H1 (cell line): ENCODE data around the gene HNRNPK. TPM values are rescaled to one million over a fixed set of nuclear protein-coding genes. Genes with fewer than 3 reads are reported as not detected.

Source experiments
- CTCF ChIA-PET: fragments of 300-600 bp; sonication (Branson Sonifier 250); formaldehyde crosslinking; loops from one replicate; lab custom pipeline; 2021; ENCODE audit not compliant: partially characterized antibody; lab: Charles Lee
- POLR2A ChIA-PET: fragments of 300-600 bp; sonication (Branson Sonifier 250); formaldehyde crosslinking; loops from one replicate; lab custom pipeline; 2021; ENCODE audit warnings: inconsistent platforms; ENCODE audit not compliant: partially characterized antibody; lab: Charles Lee
- DNase-seq, 2 experiments: peaks; one replicate each; pipeline versions ENCODE4 v3.0.0 to v3.0.0-alpha.2; 2010 to 2022; ENCODE audit warnings: low spot score in 2 of 2, low read depth in 1 of 2, mixed read lengths in 1 of 2
- FAIRE-seq: peaks from 2 replicates; lab custom pipeline; 2011; peaks lifted over from hg19 to GRCh38; lab: Jason Lieb, UNC
- H2AFZ ChIP-seq: 2 replicates; pipeline ENCODE4 v1.8.1; 2012; ENCODE audit warnings: low read length, inconsistent platforms
- H2AK5ac ChIP-seq: 2 replicates; pipeline ENCODE4 v1.6.1; 2013; ENCODE audit warnings: low read depth, low read length
- H2BK120ac ChIP-seq: replicated peaks from 2 replicates; pipeline ENCODE3; 2013; ENCODE audit warnings: low read depth, low read length, inconsistent platforms
- H2BK12ac ChIP-seq: 2 replicates; pipeline ENCODE4 v1.6.1; 2013; ENCODE audit warnings: low read depth, low read length
- H2BK15ac ChIP-seq: 2 replicates; pipeline ENCODE4 v1.6.1; 2013; ENCODE audit warnings: low read length
- H2BK20ac ChIP-seq: 2 replicates; pipeline ENCODE4 v1.6.1; 2013; ENCODE audit warnings: low read length
- H2BK5ac ChIP-seq: 2 replicates; pipeline ENCODE4 v1.6.1; 2013; ENCODE audit warnings: low read depth, low read length
- H3K14ac ChIP-seq: 2 replicates; pipeline ENCODE4 v1.6.1; 2013; ENCODE audit warnings: inconsistent platforms; ENCODE audit not compliant: insufficient read length
- H3K18ac ChIP-seq: 2 replicates; pipeline ENCODE4 v1.6.1; 2013; ENCODE audit warnings: low read length; ENCODE audit errors: extremely low read depth
- H3K23ac ChIP-seq: 2 replicates; pipeline ENCODE4 v1.6.1; 2013; ENCODE audit warnings: inconsistent platforms; ENCODE audit not compliant: insufficient read length
- H3K23me2 ChIP-seq: 2 replicates; pipeline ENCODE4 v1.6.1; 2013; ENCODE audit warnings: low read depth, low read length
- H3K27ac ChIP-seq: 2 replicates; pipeline ENCODE4 v1.6.1; 2011; ENCODE audit warnings: low read depth, low read length, inconsistent platforms
- H3K27me3 ChIP-seq, 4 experiments: replicated peaks in 1 of 4; 1 replicate in 1 of 4; 2 replicates in 3 of 4; pipeline versions ENCODE4 v1.6.1 to v1.8.1; 2011 to 2013; ENCODE audit warnings: low read length in 3 of 4, mild to moderate bottlenecking in 3 of 4, inconsistent platforms in 2 of 4, mixed read lengths in 2 of 4, moderate library complexity in 1 of 4; ENCODE audit not compliant: control insufficient read depth in 3 of 4, insufficient read depth in 3 of 4; ENCODE audit errors: extremely low read depth in 1 of 4
- H3K36me3 ChIP-seq, 4 experiments: 2 replicates each; pipeline versions ENCODE4 v1.6.1 to v1.8.1; 2011 to 2013; ENCODE audit warnings: mild to moderate bottlenecking in 4 of 4, low read length in 3 of 4, moderate library complexity in 2 of 4, control low read depth in 1 of 4, inconsistent platforms in 1 of 4; ENCODE audit not compliant: insufficient read depth in 4 of 4, control insufficient read depth in 2 of 4
- H3K4ac ChIP-seq: replicated peaks from 2 replicates; pipeline ENCODE3; 2013; ENCODE audit warnings: low read length, low read depth, mixed read lengths, inconsistent platforms; ENCODE audit not compliant: insufficient read length
- H3K4me1 ChIP-seq, 4 experiments: replicated peaks in 1 of 4; 1 replicate in 1 of 4; 2 replicates in 3 of 4; pipeline versions ENCODE4 v1.6.1 to v1.8.1; 2011 to 2013; ENCODE audit warnings: low read length in 3 of 4, inconsistent platforms in 2 of 4, mixed read lengths in 1 of 4; ENCODE audit not compliant: insufficient read depth in 4 of 4, control insufficient read depth in 3 of 4
- H3K4me2 ChIP-seq, 2 experiments: 2 replicates each; pipeline versions ENCODE4 v1.6.1 to v1.8.1; 2011 to 2013; ENCODE audit warnings: low read depth in 2 of 2, low read length in 2 of 2, control low read depth in 1 of 2, inconsistent platforms in 1 of 2, mild to moderate bottlenecking in 1 of 2; ENCODE audit not compliant: insufficient read depth in 1 of 2
- H3K4me3 ChIP-seq, 4 experiments: fragments of 200-600, 300-600 bp in 1 of 4; sonication (generic), shearing (Covaris generic), sonication (Bioruptor Twin) in 1 of 4; 2 replicates each; pipeline versions ENCODE4 v1.5.1 to v1.8.1; 2011 to 2016; ENCODE audit warnings: low read length in 4 of 4, low read depth in 3 of 4, control low read depth in 2 of 4, inconsistent platforms in 2 of 4, mild to moderate bottlenecking in 2 of 4, mixed read lengths in 1 of 4, moderate library complexity in 1 of 4; ENCODE audit not compliant: insufficient read depth in 2 of 4; ENCODE audit errors: extremely low read depth in 1 of 4
- H3K56ac ChIP-seq: replicated peaks from 2 replicates; pipeline ENCODE3; 2013; ENCODE audit warnings: low read depth, mild to moderate bottlenecking, mixed read lengths, low read length, inconsistent platforms; ENCODE audit not compliant: insufficient read length
- H3K79me1 ChIP-seq: 2 replicates; pipeline ENCODE4 v1.6.1; 2013; ENCODE audit warnings: low read depth, low read length, control low read depth
- H3K79me2 ChIP-seq, 2 experiments: 2 replicates each; pipeline versions ENCODE4 v1.6.1 to v1.8.1; 2012 to 2013; ENCODE audit warnings: low read length in 2 of 2, mild to moderate bottlenecking in 2 of 2, inconsistent platforms in 1 of 2; ENCODE audit not compliant: insufficient read depth in 2 of 2, control insufficient read depth in 1 of 2
- H3K9ac ChIP-seq, 4 experiments: replicated peaks in 1 of 4; 1 replicate in 1 of 4; 2 replicates in 3 of 4; pipeline versions ENCODE4 v1.6.1 to v1.8.1; 2011 to 2013; ENCODE audit warnings: low read depth in 3 of 4, low read length in 3 of 4, control low read depth in 2 of 4, mild to moderate bottlenecking in 2 of 4, moderate library complexity in 2 of 4, inconsistent platforms in 1 of 4; ENCODE audit errors: extremely low read depth in 1 of 4
- H3K9me3 ChIP-seq, 2 experiments: 2 replicates each; pipeline versions ENCODE4 v1.6.1 to v1.8.1; 2012 to 2013; ENCODE audit warnings: mild to moderate bottlenecking in 2 of 2, moderate library complexity in 2 of 2, control low read depth in 1 of 2, inconsistent platforms in 1 of 2, low read depth in 1 of 2, low read length in 1 of 2, mixed read lengths in 1 of 2; ENCODE audit not compliant: insufficient read depth in 2 of 2
- H4K20me1 ChIP-seq, 2 experiments: replicated peaks in 1 of 2; 2 replicates each; pipeline versions ENCODE3 to v1.8.1; 2011 to 2013; ENCODE audit warnings: inconsistent platforms in 2 of 2, low read length in 2 of 2, mild to moderate bottlenecking in 1 of 2; ENCODE audit not compliant: insufficient read depth in 2 of 2, control insufficient read depth in 1 of 2
- H4K5ac ChIP-seq: 2 replicates; pipeline ENCODE4 v1.6.1; 2013; ENCODE audit warnings: low read length, low read depth, mixed read lengths, inconsistent platforms; ENCODE audit not compliant: insufficient read length
- H4K8ac ChIP-seq: 2 replicates; pipeline ENCODE4 v1.8.0; 2013; ENCODE audit warnings: mild to moderate bottlenecking, moderate library complexity, low read length, inconsistent platforms; ENCODE audit not compliant: insufficient read depth; ENCODE audit errors: extremely low read depth
- H4K91ac ChIP-seq: replicated peaks from 2 replicates; pipeline ENCODE3; 2013; ENCODE audit warnings: low read length, mixed read lengths, inconsistent platforms; ENCODE audit not compliant: insufficient read length
- CBX5 ChIP-seq: fragments of 300-800, 300-1000 bp; sonication (generic); IDR thresholded peaks from 2 replicates; pipeline ENCODE4 v1.7.1; 2016; ENCODE audit warnings: antibody characterized with exemption, low read length, low read depth
- E2F6 ChIP-seq: IDR thresholded peaks from 2 replicates; pipeline ENCODE4 v1.6.1; 2012; ENCODE audit warnings: inconsistent platforms
- EGR1 ChIP-seq: IDR thresholded peaks from 2 replicates; pipeline ENCODE4 v1.6.1; 2011; ENCODE audit warnings: low read depth, low read length, borderline replicate concordance
- KDM4A ChIP-seq: IDR thresholded peaks from one replicate; pipeline ENCODE4 v1.7.1; 2012; ENCODE audit warnings: low read depth, mild to moderate bottlenecking, moderate library complexity, low read length, inconsistent platforms; ENCODE audit not compliant: severe bottlenecking
- MAFK ChIP-seq: IDR thresholded peaks from 2 replicates; pipeline ENCODE4 v1.6.1; 2012; ENCODE audit warnings: low read depth, mild to moderate bottlenecking, improper control_type of control experiment, low read length
- NRF1 ChIP-seq: IDR thresholded peaks from 2 replicates; pipeline ENCODE4 v1.6.1; 2011; ENCODE audit warnings: mild to moderate bottlenecking, low read depth, low read length, improper control_type of control experiment
- POLR2A ChIP-seq, 2 experiments: IDR thresholded peaks; 1 replicate in 1 of 2; 2 replicates in 1 of 2; pipeline ENCODE4 v1.6.1; 2011; ENCODE audit warnings: low read depth in 2 of 2, low read length in 2 of 2, mild to moderate bottlenecking in 2 of 2; ENCODE audit errors: control extremely low read depth in 1 of 2
- RNF2 ChIP-seq: fragments of 200-900, 300-1000 bp; sonication (generic); IDR thresholded peaks from 2 replicates; pipeline ENCODE4 v1.7.1; 2016; ENCODE audit warnings: borderline replicate concordance, low read depth, mild to moderate bottlenecking, antibody characterized with exemption, low read length; ENCODE audit not compliant: poor library complexity, severe bottlenecking; ENCODE audit errors: missing control alignments
- SP2 ChIP-seq: IDR thresholded peaks from 2 replicates; pipeline ENCODE4 v1.6.1; 2012; ENCODE audit warnings: mild to moderate bottlenecking, low read length, inconsistent platforms
- SRF ChIP-seq: IDR thresholded peaks from 2 replicates; pipeline ENCODE4 v1.6.1; 2011; ENCODE audit warnings: mild to moderate bottlenecking, low read depth, low read length, moderate library complexity
- TAF7 ChIP-seq: optimal IDR thresholded peaks from 2 replicates; pipeline ENCODE3; 2011; ENCODE audit warnings: low read depth, mild to moderate bottlenecking, inconsistent platforms, low read length, moderate library complexity, borderline replicate concordance
- TEAD4 ChIP-seq: IDR thresholded peaks from 2 replicates; pipeline ENCODE4 v1.6.1; 2012; ENCODE audit warnings: low read depth, low read length, inconsistent platforms, mixed read lengths
- WGBS, 2 experiments: shearing (Covaris generic) in 1 of 2; methylation state at CpG; one replicate each; pipeline versions ENCODE4 v1.1.6 to v1.1.7; 2013 to 2015; ENCODE audit warnings: low lambda C conversion rate in 2 of 2, mixed read lengths in 2 of 2, inconsistent platforms in 1 of 2, low coverage in 1 of 2, missing lambda C conversion rate in 1 of 2; ENCODE audit not compliant: insufficient replicate concordance in 2 of 2, insufficient coverage in 1 of 2, insufficient read length in 1 of 2; ENCODE audit errors: extremely low coverage in 1 of 2, missing lambda C conversion rate in 1 of 2; 5-methylcytosine and 5-hydroxymethylcytosine counted together
- polyA plus RNA-seq, 7 experiments: library from polyadenylated mRNA; depleted of rRNA in 3 of 7; stranded (reverse) in 5 of 7; unstranded in 2 of 7; fragments of >200 nt in 5 of 7; fragments of 200-250 nt in 2 of 7; gene quantifications; 1 replicate in 5 of 7; 2 replicates in 1 of 7; 4 replicates in 1 of 7; pipeline versions ENCODE4 v1.2.1 to v1.2.3, GENCODE V29; 2011 to 2013; ENCODE audit warnings: missing spikeins in 2 of 7, mixed read lengths in 2 of 7
- total RNA-seq: library from RNA; stranded (reverse); fragmentation: NEBNext Ultra II Directional; extraction: Animal tissue kit (Norgen Biotek cat#: 25700); gene quantifications from 2 replicates; pipeline ENCODE4 v1.2.1, GENCODE V29; 2021

Gene HNRNPK
- total and polyA plus RNA-seq, 2 of the 8 experiments (the other 6 are each of a cell fraction or from before 2014, with no cell fraction given) = 414 to 887 TPM

- Histone ChIP-seq H3K23me2 (no peaks in the 10 kb centered on the region), H4K20me1 (no peaks in the 10 kb centered on the region), H3K79me1 (no peaks in the 10 kb centered on the region), H2BK15ac (no peak overlapping the region), H2AFZ (no peak overlapping the region), H2BK20ac (no peak overlapping the region), H3K18ac (no peak overlapping the region), H4K8ac (no peak overlapping the region), H3K23ac (no peak overlapping the region), H3K4ac (no peak overlapping the region), H3K4me2 (no peak overlapping the region), H4K91ac (no peak overlapping the region), H3K79me2 (no peaks in the 10 kb centered on the region), H3K27me3 (no peaks in the 10 kb centered on the region), H2AK5ac (no peak overlapping the region), H4K5ac (no peak overlapping the region), H3K9me3 (no peaks in the 10 kb centered on the region), H3K27ac (no peak overlapping the region), H3K36me3 (no peaks in the 10 kb centered on the region), H3K14ac (no peak overlapping the region), H3K4me3 (no peak overlapping the region), H2BK12ac (no peak overlapping the region), H3K4me1 (peaks cover 0 to 2% (median 0%) of the 10 kb centered on the region in 4 experiments; a peak in 2 of 7 replicates), H2BK120ac (no peak overlapping the region), H3K9ac (no peak overlapping the region), H2BK5ac (no peak overlapping the region), H3K56ac (no peak overlapping the region)
- POLR2A ChIA-PET = interaction anchor here (0.6 to 4.3 kb wide), 3 partner anchors 61 to 787 kb away, joined by 3 to 43 read pairs (median 3); partner anchors contain the start of genes HNRNPK and RMI1
- WGBS, 2 experiments = 86% methylated on average over 1 of the region's 1 CpG; no CpG with 5 or more reads in 1 of the 2 experiments
- CTCF ChIA-PET = interaction anchor here (0.7 to 1.3 kb wide), 3 partner anchors 104 to 397 kb away, joined by 3 read pairs; no protein-coding TSS in a partner anchor
- DNase-seq (no peak), FAIRE-seq (no peak)
- TF ChIP-seq E2F6 (no peak), SP2 (no peak), EGR1 (no peak), TEAD4 (no peak), POLR2A (IDR thresholded peaks at IDR 0.05; ENCODE audit: control extremely low read depth in 1 of 2, low read depth in 2 of 2, low read length in 2 of 2) (no peak), CBX5 (no peak), TAF7 (no peak), RNF2 (no peak), SRF (no peak), NRF1 (no peak), MAFK (no peak), KDM4A (no peak)
These were observed 60.9 kb downstream of the HNRNPK start for GRCh38 chr9:83919111-83919510.
